HG02588 (cell line): ENCODE measurements around the gene DDB1.

Experiments used
- ATAC-seq: cut with Tn5 transposase; IDR thresholded peaks from one replicate; pipeline ENCODE4 v1.9.1; 2021; ENCODE audit warnings: mild to moderate bottlenecking, moderate library complexity; ENCODE audit not compliant: unreplicated experiment

DDB1 gene

GRCh38 chr11:61297746-61298145 is 35.2 kb downstream of the DDB1 start:
- no peak for ATAC-seq

DNA sequence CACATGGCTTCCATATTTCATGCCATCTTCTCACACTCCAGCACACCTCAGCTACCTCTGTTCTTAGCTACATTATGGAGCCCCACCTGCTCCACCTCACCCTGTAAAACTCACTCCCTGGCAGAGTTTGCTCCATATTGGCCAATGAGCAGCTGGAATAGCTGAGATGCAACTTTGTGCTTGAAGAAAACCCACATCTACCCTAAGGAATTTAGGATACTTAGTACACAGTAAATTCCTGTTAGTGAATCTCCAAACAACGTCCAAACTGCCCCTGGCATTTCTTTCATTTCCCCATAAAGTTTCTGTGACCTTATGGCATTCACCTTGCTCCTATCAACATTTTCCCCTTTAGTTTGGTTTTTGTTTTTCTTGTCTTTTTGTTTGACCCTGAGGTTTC is 35.6 kb downstream of the DDB1 start:
- ATAC-seq, result no peak

DNA sequence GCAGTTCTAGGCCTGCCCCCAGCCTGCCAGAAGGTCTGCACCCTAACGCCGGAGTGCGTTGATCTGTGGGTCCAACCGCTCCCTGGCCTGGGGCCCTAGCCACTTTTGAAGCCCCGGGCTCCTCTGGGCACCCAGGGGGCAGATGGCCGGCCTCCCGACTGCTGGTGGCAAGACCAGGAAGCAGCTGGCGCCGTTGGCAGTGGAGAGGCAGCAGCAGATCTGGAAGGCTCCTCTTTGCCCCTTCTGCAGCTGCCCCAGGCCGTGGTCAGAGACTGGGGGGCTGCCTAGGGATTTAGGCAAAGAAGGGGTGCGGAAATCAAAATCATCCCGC is 37.3 kb downstream of the DDB1 start:
- ATAC-seq, result no peak

DNA sequence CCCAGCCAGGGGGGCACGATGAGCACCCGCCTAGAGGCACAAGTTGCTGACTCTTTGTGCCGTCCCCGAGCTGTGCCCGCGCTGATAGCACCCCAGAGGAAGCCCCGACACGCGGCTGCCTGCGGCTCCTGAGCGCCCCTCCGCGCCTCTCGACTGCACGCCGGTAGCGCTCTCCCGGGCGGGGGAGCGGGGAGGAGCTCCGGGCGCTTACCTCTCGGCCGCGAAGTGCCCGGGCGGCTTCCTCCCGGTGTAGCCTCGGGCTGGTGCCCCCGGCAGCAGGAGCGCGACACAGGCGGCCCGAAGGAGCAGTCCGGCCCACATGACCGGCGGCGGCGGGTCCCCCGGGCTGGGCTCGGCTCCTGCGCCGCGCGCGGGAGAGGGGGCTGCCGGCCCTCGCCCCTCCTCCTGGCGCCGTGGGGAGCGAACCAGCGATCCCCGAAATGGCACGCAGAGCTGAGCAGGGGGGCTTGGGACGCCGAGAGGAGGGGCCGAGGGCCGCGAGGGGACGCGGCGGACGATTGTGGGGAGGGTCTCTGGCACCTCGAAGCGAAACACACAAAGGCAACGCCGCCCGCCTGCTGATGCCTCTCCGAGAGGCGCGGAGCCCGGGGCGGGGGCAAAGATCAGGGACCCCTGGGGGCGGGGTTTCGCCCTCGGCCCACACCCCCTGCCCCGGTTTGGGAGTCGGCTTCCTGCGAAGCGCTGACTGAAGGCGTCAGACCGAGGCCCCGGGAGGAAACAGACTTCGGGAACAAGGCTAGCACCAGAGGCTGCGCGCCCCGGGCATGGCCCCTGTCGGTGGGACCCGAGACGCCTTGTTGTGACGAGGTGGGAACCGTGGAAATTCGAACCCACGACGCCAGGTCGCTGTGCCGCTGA is 37.9 kb downstream of the DDB1 start, which contains the start of gene VWCE:
Gene VWCE, minus strand, starts transcription at position 600 of the 879 bp plus-strand sequence. Its CDS starts 279 bp downstream, at position 321.
- peak; percentile 57 for ATAC-seq

DNA sequence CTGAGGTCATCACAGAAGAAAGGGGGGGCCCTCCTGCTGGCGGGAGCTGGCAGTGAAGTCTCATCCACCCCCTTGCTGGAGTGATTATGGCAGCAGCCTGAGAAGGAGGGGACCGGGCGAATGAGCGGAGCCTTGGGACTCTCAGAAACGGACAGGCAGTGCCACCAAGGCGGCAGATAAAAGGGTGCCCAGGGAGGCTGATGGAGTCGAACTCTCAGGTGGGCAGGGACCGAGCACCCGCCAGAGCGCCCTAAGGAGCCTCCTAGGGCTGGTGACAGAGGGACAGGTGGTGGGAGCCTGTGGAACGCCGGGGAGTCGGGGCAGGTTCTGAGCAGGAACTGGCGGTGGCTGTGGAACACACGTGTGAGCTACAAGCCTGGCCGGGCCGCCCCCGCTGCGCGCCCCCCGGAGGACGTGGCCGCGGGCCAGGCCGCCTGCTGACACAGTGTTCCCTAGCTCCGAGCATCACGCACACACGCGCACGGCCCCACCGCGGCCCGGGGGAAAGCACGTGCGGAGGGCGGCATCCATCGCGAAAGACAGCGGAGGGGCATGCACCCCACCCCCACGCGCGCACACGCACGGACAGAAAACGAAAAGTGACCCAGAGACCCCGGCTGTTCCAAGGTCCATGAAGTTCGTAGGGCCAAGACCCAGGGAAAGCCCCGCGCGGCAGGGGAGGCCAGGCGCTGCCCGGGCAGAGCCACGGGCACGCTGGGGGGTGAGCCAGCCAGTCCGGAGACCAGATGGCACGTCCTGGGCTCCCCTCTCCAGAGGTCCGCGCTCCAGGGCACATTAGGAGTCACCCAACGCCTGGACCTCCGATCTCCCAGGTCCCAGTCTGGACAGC is 38.8 kb downstream of the DDB1 start:
- peak; percentile 36 for ATAC-seq

DNA sequence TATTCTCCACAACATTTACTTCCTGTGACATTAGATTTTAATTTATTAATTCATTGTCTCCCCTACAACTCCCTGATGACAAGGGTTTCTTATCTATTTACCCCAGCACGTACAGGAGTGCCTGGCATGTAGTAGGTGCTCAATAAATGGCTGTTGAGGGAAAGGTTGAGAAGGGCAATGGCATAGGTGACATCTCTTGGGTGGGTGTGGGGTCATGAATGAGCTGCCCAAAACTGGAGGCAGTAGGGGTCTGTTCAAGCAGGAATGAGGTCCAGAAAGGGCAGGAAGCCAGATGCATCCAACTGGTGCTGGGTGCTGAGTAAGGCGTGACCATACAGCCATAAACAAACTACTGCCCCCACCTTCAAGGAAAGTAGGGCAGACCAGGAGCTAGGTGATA is 40.5 kb downstream of the DDB1 start:
- no peak for ATAC-seq

DNA sequence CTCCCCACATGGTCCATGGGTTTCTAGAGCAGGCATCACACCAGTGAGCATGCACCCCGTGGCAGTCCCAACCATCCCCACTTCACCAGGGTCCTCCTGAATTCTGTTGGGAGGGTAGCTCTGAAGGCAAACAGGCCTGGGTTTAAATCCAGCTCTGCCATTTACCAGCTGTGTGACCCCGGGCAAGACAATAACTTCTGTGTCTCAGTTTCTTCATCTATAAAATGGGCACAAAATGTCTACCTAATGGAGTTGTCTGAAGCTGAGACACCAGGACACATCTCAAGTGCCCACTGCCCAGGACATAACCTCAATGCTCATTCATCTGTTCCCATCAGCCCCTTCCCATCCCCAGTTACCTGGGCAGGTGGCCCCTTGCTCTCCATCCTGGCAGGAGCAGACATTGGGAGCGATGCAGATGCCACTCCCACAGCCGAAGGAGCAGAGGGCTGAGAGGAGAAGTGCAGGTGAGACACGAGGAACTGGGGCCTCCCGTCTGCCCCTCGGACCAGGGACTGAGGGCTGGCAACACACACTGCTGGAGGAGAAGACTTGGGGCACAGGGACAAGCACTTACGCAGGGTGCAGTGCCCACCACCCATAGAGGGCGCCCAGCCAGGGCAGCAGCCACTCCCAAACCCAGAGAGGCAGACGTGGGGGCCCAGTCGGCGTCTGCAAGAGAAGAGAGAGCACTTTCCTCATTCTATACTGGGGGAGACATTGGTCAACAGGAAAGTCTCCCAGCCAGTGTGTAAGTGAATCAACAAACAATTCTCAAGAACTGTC is 41.8 kb downstream of the DDB1 start:
- ATAC-seq, result no peak

- no peak for ATAC-seq
Measured at GRCh38 chr11:61287338-61287977, 45.4 kb downstream of the DDB1 start.

GRCh38 chr11:61283613-61284012 is 49.3 kb downstream of the DDB1 start:
- ATAC-seq, result no peak

GRCh38 chr11:61281581-61282250 is 51.2 kb downstream of the DDB1 start:
- no peak for ATAC-seq

GRCh38 chr11:61280883-61281580 is 51.9 kb downstream of the DDB1 start:
- no peak for ATAC-seq

GRCh38 chr11:61279934-61280659 is 52.8 kb downstream of the DDB1 start:
- ATAC-seq, result no peak

- no peak for ATAC-seq
Measured at GRCh38 chr11:61278001-61278470, 54.9 kb downstream of the DDB1 start.

GRCh38 chr11:61277186-61278000 is 55.5 kb downstream of the DDB1 start:
- ATAC-seq, result no peak

- ATAC-seq, result no peak
Measured at GRCh38 chr11:61275191-61275590, 57.7 kb downstream of the DDB1 start.

- ATAC-seq, result no peak
Measured at GRCh38 chr11:61274084-61274483, 58.8 kb downstream of the DDB1 start.

- no peak for ATAC-seq
Measured at GRCh38 chr11:61273178-61274078, 59.5 kb downstream of the DDB1 start.
